A549 (cell line): ENCODE data around the gene GRIN2C. TPM values are rescaled to one million over a fixed set of nuclear protein-coding genes. Genes with fewer than 3 reads are reported as not detected.

ENCODE experiments used
- ATAC-seq, 2 experiments: fragments of 200-7000 bp in 1 of 2; fragments of >200 bp in 1 of 2; cut with Nextera tagmentation in 1 of 2; cut with Tn5 transposase in 1 of 2; 3 replicates each; pipeline versions ENCODE4 v1.8.0 to v1.9.1; 2018 to 2020; ENCODE audit warnings: mild to moderate bottlenecking in 1 of 2, moderate library complexity in 1 of 2
- CTCF ChIA-PET: fragments of 300-600 bp; sonication (Branson Sonifier 250); formaldehyde crosslinking; extraction: SDS; loops from one replicate; lab custom pipeline; 2021; ENCODE audit warnings: antibody characterized with exemption, inconsistent platforms; lab: Yijun Ruan, JAX
- POLR2A ChIA-PET: fragments of 350-600 bp; formaldehyde crosslinking; extraction: SDS; loops from one replicate; lab custom pipeline; 2021; ENCODE audit warnings: antibody characterized with exemption, inconsistent platforms; lab: Yijun Ruan, JAX
- DNase-seq, 2 experiments: peaks; one replicate each; pipeline versions ENCODE4 v3.0.0 to v3.0.0-alpha.2; 2011 to 2016; ENCODE audit warnings: low read depth in 1 of 2, low spot score in 1 of 2
- FAIRE-seq: peaks from 2 replicates; lab custom pipeline; 2011; peaks lifted over from hg19 to GRCh38; lab: Jason Lieb, UNC
- H3K27ac ChIP-seq, 2 experiments: fragments of >200 bp; sonication (Bioruptor Twin); formaldehyde crosslinking; 3 replicates each; pipeline ENCODE4 v1.5.1; 2016 to 2017
- H3K4me1 ChIP-seq: fragments of >200 bp; sonication (Bioruptor Twin); formaldehyde crosslinking; 3 replicates; pipeline ENCODE4 v1.6.1; 2016
- H3K4me2 ChIP-seq: fragments of >200 bp; sonication (Bioruptor Twin); formaldehyde crosslinking; 3 replicates; pipeline ENCODE4 v1.6.1; 2016
- H3K4me3 ChIP-seq: fragments of >200 bp; sonication (Bioruptor Twin); formaldehyde crosslinking; 3 replicates; pipeline ENCODE4 v1.5.1; 2016
- H3K9me3 ChIP-seq: fragments of >200 bp; sonication (Bioruptor Twin); formaldehyde crosslinking; 3 replicates; pipeline ENCODE4 v1.6.1; 2016
- BCL3 ChIP-seq: fragments of >200 bp; sonication (Bioruptor Twin); formaldehyde crosslinking; IDR thresholded peaks from 3 replicates; pipeline ENCODE4 v1.6.1; 2016
- CBX8 ChIP-seq: fragments of 200-600 bp; sonication (generic); IDR thresholded peaks from 2 replicates; pipeline ENCODE4 v1.6.1; 2016
- CEBPB ChIP-seq, 2 experiments: fragments of >200 bp in 1 of 2; sonication (Bioruptor Twin) in 1 of 2; formaldehyde crosslinking in 1 of 2; IDR thresholded peaks; 2 replicates each; pipeline ENCODE4 v1.6.1; 2012 to 2016
- CHD2 ChIP-seq: fragments of 150-350 bp; IDR thresholded peaks from 2 replicates; pipeline ENCODE4 v1.6.1; 2014; ENCODE audit warnings: low read length; ENCODE audit not compliant: partially characterized antibody
- CTCF ChIP-seq: fragments of >200 bp; sonication (Bioruptor Twin); formaldehyde crosslinking; IDR thresholded peaks from 3 replicates; pipeline ENCODE4 v1.5.1; 2016
- ELK1 ChIP-seq: fragments of 150-350 bp; IDR thresholded peaks from 2 replicates; pipeline ENCODE4 v1.6.1; 2014; ENCODE audit warnings: low read depth, mild to moderate bottlenecking, low read length
- ESRRA ChIP-seq: fragments of 150-350 bp; IDR thresholded peaks from 2 replicates; pipeline ENCODE4 v1.6.1; 2014; ENCODE audit warnings: mild to moderate bottlenecking, low read length, borderline replicate concordance
- FOSB ChIP-seq: fragments of 250-450 bp; sonication (Bioruptor Pico); IDR thresholded peaks from 2 replicates; pipeline ENCODE4 v1.5.0; 2020; ENCODE audit warnings: mild to moderate bottlenecking, moderate library complexity
- FOSL2 ChIP-seq, 2 experiments: fragments of 450-650 bp in 1 of 2; fragments of >200 bp in 1 of 2; sonication (Bioruptor Twin) in 1 of 2; formaldehyde crosslinking; IDR thresholded peaks; 2 replicates each; pipeline versions ENCODE4 v1.5.0 to v1.6.1; 2016 to 2020; ENCODE audit warnings: mild to moderate bottlenecking in 1 of 2, moderate library complexity in 1 of 2
- HEYL ChIP-seq: fragments of 250-450 bp; sonication (Bioruptor Pico); IDR thresholded peaks from 2 replicates; pipeline ENCODE4 v1.8.0; 2021; ENCODE audit warnings: mild to moderate bottlenecking, moderate library complexity
- HOXB13 ChIP-seq: fragments of 250-450 bp; sonication (Bioruptor Pico); IDR thresholded peaks from 2 replicates; pipeline ENCODE4 v1.5.0; 2020; ENCODE audit warnings: low read depth, mild to moderate bottlenecking, moderate library complexity
- HOXB5 ChIP-seq: fragments of 250-450 bp; sonication (Bioruptor Pico); IDR thresholded peaks from 2 replicates; pipeline ENCODE4 v1.5.0; 2020; ENCODE audit warnings: mild to moderate bottlenecking, moderate library complexity
- JUN ChIP-seq, 2 experiments: fragments of >200 bp; sonication (Bioruptor Twin); formaldehyde crosslinking; IDR thresholded peaks; 2 replicates in 1 of 2; 3 replicates in 1 of 2; pipeline ENCODE4 v1.6.1; 2016 to 2017
- MAFK ChIP-seq: fragments of 450-650 bp; IDR thresholded peaks from 2 replicates; pipeline ENCODE4 v1.6.1; 2014; ENCODE audit not compliant: partially characterized antibody
- MAX ChIP-seq: IDR thresholded peaks from 2 replicates; pipeline ENCODE4 v1.6.1; 2012
- MYC ChIP-seq: IDR thresholded peaks from 2 replicates; pipeline ENCODE4 v1.6.1; 2012; ENCODE audit warnings: mild to moderate bottlenecking, inconsistent platforms, low read length, improper control_type of control experiment, borderline replicate concordance
- NPAS2 ChIP-seq: fragments of 250-450 bp; sonication (Bioruptor Pico); IDR thresholded peaks from 2 replicates; pipeline ENCODE4 v1.8.0; 2022; ENCODE audit warnings: mild to moderate bottlenecking, moderate library complexity, borderline replicate concordance
- PBX3 ChIP-seq: IDR thresholded peaks from 2 replicates; pipeline ENCODE4 v1.6.1; 2012
- PHF8 ChIP-seq: fragments of 200-600 bp; sonication (generic); IDR thresholded peaks from 2 replicates; pipeline ENCODE4 v1.6.1; 2016; ENCODE audit warnings: low read depth, mild to moderate bottlenecking, antibody characterized with exemption, moderate library complexity, borderline replicate concordance
- POLR2A ChIP-seq: IDR thresholded peaks from 2 replicates; pipeline ENCODE4 v1.6.1; 2012; ENCODE audit warnings: mild to moderate bottlenecking, low read length
- RFX5 ChIP-seq: fragments of 450-650 bp; IDR thresholded peaks from 2 replicates; pipeline ENCODE4 v1.7.1; 2014; ENCODE audit warnings: antibody characterized with exemption, mild to moderate bottlenecking, moderate library complexity
- TFCP2L1 ChIP-seq: fragments of 250-450 bp; sonication (Bioruptor Pico); IDR thresholded peaks from 2 replicates; pipeline ENCODE4 v1.5.0; 2021; ENCODE audit warnings: mild to moderate bottlenecking
- USF2 ChIP-seq: fragments of 450-650 bp; IDR thresholded peaks from 2 replicates; pipeline ENCODE4 v1.6.1; 2014; ENCODE audit warnings: antibody characterized with exemption
- ZC3H11A ChIP-seq: fragments of 450-650 bp; IDR thresholded peaks from 2 replicates; pipeline ENCODE4 v1.6.1; 2014; ENCODE audit warnings: antibody characterized with exemption, mild to moderate bottlenecking
- ZFP36 ChIP-seq: fragments of 450-650 bp; IDR thresholded peaks from 2 replicates; pipeline ENCODE4 v1.6.1; 2014; ENCODE audit warnings: borderline replicate concordance; ENCODE audit not compliant: partially characterized antibody
- WGBS: methylation state at CpG from one replicate; pipeline ENCODE4 v1.1.6; 2017; ENCODE audit errors: missing lambda C conversion rate; 5-methylcytosine and 5-hydroxymethylcytosine counted together
- polyA plus RNA-seq, 4 experiments: library from polyadenylated mRNA; depleted of rRNA in 3 of 4; stranded (reverse); fragments of >200 nt; fragmentation: RNase III in 1 of 4; extraction: RNeasy Plus Mini Kit Qiagen cat#74134 plus additional on column Dnase treatment in 1 of 4; gene quantifications; 2 replicates in 3 of 4; 3 replicates in 1 of 4; pipeline ENCODE4 v1.2.3, GENCODE V29; 2011 to 2017

GRIN2C gene
- polyA plus RNA-seq, 2 of the 4 experiments (the other 2 are of a cell fraction) = 0.17 to 0.28 TPM

- TF ChIP-seq MYC (peak; percentile 35; the same call in 1 of the 2 replicates), TFCP2L1 (CRISPR knock-in tag) (0 out of 2 replicates have a peak, but pooled peaks have one; percentile 3), CBX8 (no peak), BCL3 (peak; percentile 86; the same call in 2 of the 3 replicates), PHF8 (peak; percentile 72; the same call in 1 of the 2 replicates), CEBPB (IDR thresholded peaks at IDR 0.05) (no peak), ESRRA (no peak), POLR2A (peak; percentile 99), CTCF (no peak)
- peak in 1 of 2 experiments; percentile 60 for DNase-seq
- ChIA-PET CTCF (interaction anchor here (0.8 to 42.4 kb wide), 9 partner anchors 20 to 233 kb away, joined by 3 to 1302 read pairs (median 6); partner anchors contain the start of genes FADS6, GRIN2C, NAT9 and OTOP2), POLR2A (interaction anchor here (0.5 to 2.4 kb wide), 63 partner anchors 9 to 521 kb away, joined by 3 to 43 read pairs (median 4); partner anchors contain the start of genes CDR2L, FADS6, GRIN2C and HID1)
- Histone ChIP-seq H3K4me3 (peak within 1 kb of the TSS; percentile 69), H3K4me1 (peaks cover 22% of the 10 kb centered on the region), H3K9me3 (no peaks in the 10 kb centered on the region), H3K4me2 (peak within 1 kb of the TSS; percentile 86), H3K27ac (peak within 1 kb of the TSS; percentile 91 to 94)
- FAIRE-seq = no peak
- peak; percentile 75 to 86 for ATAC-seq
- WGBS = 18% methylated on average over 20 of the region's 38 CpGs
Observed at GRCh38 chr17:74872313-74873036, 12.8 kb upstream of the GRIN2C start, which contains the start of gene FDXR. Gene FDXR (minus strand): TSS chr17:74872994. CDS start chr17:74872944, 50 bp downstream.

- TF ChIP-seq ESRRA (no peak), PBX3 (no peak), HOXB13 (CRISPR knock-in tag) (no peak), FOSL2 (IDR thresholded peaks at IDR 0.05) (no peak), FOSL2 (CRISPR knock-in tag; IDR thresholded peaks at IDR 0.05) (no peak), NPAS2 (CRISPR knock-in tag) (no peak), ZFP36 (no peak), MAFK (no peak), FOSB (CRISPR knock-in tag) (no peak), POLR2A (no peak), USF2 (no peak), MAX (no peak), JUN (IDR thresholded peaks at IDR 0.05) (no peak), PHF8 (no peak), HOXB5 (CRISPR knock-in tag) (no peak), RFX5 (no peak), ZC3H11A (no peak), HEYL (no peak), CHD2 (no peak), ELK1 (no peak)
- Histone ChIP-seq H3K9me3 (no peaks in the 10 kb centered on the region), H3K27ac (peak overlapping the region in 1 of 2 experiments; percentile 94; a peak in 3 of 6 replicates), H3K4me1 (peaks cover 22% of the 10 kb centered on the region), H3K4me3 (peak overlapping the region; percentile 69), H3K4me2 (peak overlapping the region; percentile 86)
- WGBS = 82% methylated on average over 11 of the region's 11 CpGs
- CTCF ChIA-PET = interaction anchor here (1.0 to 42.4 kb wide), 5 partner anchors 19 to 330 kb away, joined by 3 to 1302 read pairs (median 3); partner anchors contain the start of genes GRIN2C, NAT9 and OTOP2
- no peak for DNase-seq
- no peak for FAIRE-seq
- no peak for ATAC-seq
- POLR2A ChIA-PET = interaction anchor here (2.4 kb wide), 2 partner anchors 8 to 28 kb away, joined by 10 to 43 read pairs; no protein-coding TSS in a partner anchor
Observed at GRCh38 chr17:74871356-74872076, 11.8 kb upstream of the GRIN2C start.
